ENCODE results near the gene HORMAD2. TPM values are rescaled to one million over a fixed set of nuclear protein-coding genes. Genes with fewer than 3 reads are reported as not detected.

HORMAD2 gene
- total RNA-seq, 1 donor from 2014 or later: not detected

DNA sequence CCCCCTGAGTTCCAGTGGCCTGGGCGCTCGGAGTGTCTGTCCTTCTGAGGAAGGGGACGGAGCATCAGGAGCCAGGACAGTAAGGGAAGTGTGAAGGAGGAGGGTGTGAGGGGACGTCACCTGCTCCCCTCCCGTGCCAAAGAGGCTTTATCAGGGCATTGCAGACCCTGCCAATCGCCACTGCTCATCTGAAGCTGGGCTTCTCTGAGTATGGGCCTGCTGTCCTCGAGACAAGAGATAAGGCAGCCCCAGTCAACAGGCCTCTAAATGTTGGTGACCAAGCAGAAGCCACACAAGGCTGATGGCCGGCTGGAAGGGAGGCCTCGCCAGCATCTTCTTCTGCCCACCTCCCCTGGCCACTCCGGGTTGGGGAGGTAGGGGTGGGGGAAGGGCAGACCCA is 136.4 kb downstream of the HORMAD2 start:
- Mint-ChIP-seq H3K36me3 (ENCODE audit: low read depth, unreplicated experiment) (no peaks in the 10 kb centered on the region), H3K4me1 (ENCODE audit: unreplicated experiment) (peaks cover 2% of the 10 kb centered on the region), H3K27me3 (ENCODE audit: unreplicated experiment) (peaks cover 5% of the 10 kb centered on the region), H3K27ac (ENCODE audit: unreplicated experiment) (no peak overlapping the region), H3K9me3 (ENCODE audit: unreplicated experiment) (no peaks in the 10 kb centered on the region), H3K4me3 (ENCODE audit: unreplicated experiment) (no peak overlapping the region)
- DNase-seq (ENCODE audit: low spot score): no peak
- no peak for TF ChIP-seq CTCF (IDR thresholded peaks at IDR 0.05; ENCODE audit: unreplicated experiment)

- Mint-ChIP-seq H3K9me3 (ENCODE audit: unreplicated experiment) (no peaks in the 10 kb centered on the region), H3K36me3 (ENCODE audit: low read depth, unreplicated experiment) (no peaks in the 10 kb centered on the region), H3K4me1 (ENCODE audit: unreplicated experiment) (peaks cover 3% of the 10 kb centered on the region), H3K27ac (ENCODE audit: unreplicated experiment) (no peak overlapping the region), H3K4me3 (ENCODE audit: unreplicated experiment) (no peak overlapping the region), H3K27me3 (ENCODE audit: unreplicated experiment) (peaks cover 5% of the 10 kb centered on the region)
- TF ChIP-seq CTCF (IDR thresholded peaks at IDR 0.05; ENCODE audit: unreplicated experiment): no peak
- DNase-seq (ENCODE audit: low spot score): no peak
Measured at GRCh38 chr22:30217698-30218560, 137.7 kb downstream of the HORMAD2 start.

DNA sequence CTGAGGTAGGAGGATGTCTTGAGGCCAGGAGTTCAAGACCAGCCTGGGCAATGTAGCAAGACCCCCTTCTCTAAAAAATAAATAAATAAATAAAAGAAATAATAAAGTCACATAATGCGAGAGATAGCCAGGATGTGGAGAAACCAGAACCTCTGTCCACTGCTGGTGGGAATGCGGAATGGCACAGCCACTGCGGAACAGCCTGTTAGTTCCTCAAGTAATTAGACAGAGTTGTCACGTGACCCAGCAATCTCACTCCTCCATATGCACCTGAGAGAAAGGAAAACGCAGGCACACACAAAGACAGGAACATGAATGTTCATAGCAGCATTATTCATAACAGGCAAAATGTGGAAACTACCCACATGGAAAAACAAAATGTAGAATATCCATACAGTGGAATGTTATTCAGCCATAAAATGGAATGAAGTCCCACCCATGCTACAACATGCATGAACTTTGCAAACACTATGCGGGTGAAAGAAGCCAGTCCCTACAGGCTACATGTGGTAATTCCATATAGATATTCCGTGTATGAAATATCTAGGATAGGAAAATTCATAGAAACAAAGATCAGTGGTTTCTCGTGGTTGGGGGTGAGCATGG is 138.9 kb downstream of the HORMAD2 start:
- H3K9me3 Mint-ChIP-seq (ENCODE audit: unreplicated experiment): no peaks in the 10 kb centered on the region
- H3K27ac Mint-ChIP-seq (ENCODE audit: unreplicated experiment): peak overlapping the region; percentile 6
- H3K4me1 Mint-ChIP-seq (ENCODE audit: unreplicated experiment): peaks cover 11% of the 10 kb centered on the region
- no peak overlapping the region for H3K4me3 Mint-ChIP-seq (ENCODE audit: unreplicated experiment)
- no peaks in the 10 kb centered on the region for H3K36me3 Mint-ChIP-seq (ENCODE audit: low read depth, unreplicated experiment)
- DNase-seq (ENCODE audit: low spot score): no peak
- H3K27me3 Mint-ChIP-seq (ENCODE audit: unreplicated experiment): peaks cover 5% of the 10 kb centered on the region
- TF ChIP-seq CTCF (IDR thresholded peaks at IDR 0.05; ENCODE audit: unreplicated experiment): peak; percentile 12

GRCh38 chr22:30219668-30220278 is 139.5 kb downstream of the HORMAD2 start:
- TF ChIP-seq CTCF (IDR thresholded peaks at IDR 0.05; ENCODE audit: unreplicated experiment): no peak
- no peak overlapping the region for H3K27ac Mint-ChIP-seq (ENCODE audit: unreplicated experiment)
- H3K36me3 Mint-ChIP-seq (ENCODE audit: low read depth, unreplicated experiment): no peaks in the 10 kb centered on the region
- H3K4me3 Mint-ChIP-seq (ENCODE audit: unreplicated experiment): no peak overlapping the region
- H3K9me3 Mint-ChIP-seq (ENCODE audit: unreplicated experiment): no peaks in the 10 kb centered on the region
- DNase-seq (ENCODE audit: low spot score): no peak
- peaks cover 5% of the 10 kb centered on the region for H3K27me3 Mint-ChIP-seq (ENCODE audit: unreplicated experiment)
- H3K4me1 Mint-ChIP-seq (ENCODE audit: unreplicated experiment): peaks cover 11% of the 10 kb centered on the region

All from endothelial cell (in vitro differentiated cells).